HG02759 (cell line): Measurements from ENCODE around the gene CYB561D2.

ENCODE experiments used
- ATAC-seq: cut with Tn5 transposase; IDR thresholded peaks from one replicate; pipeline ENCODE4 v1.9.1; 2021; ENCODE audit warnings: mild to moderate bottlenecking, moderate library complexity; ENCODE audit not compliant: unreplicated experiment

CYB561D2 gene

GRCh38 chr3:50358911-50359759 is 8.5 kb downstream of the CYB561D2 start, which contains the start of gene TMEM115:
Gene TMEM115, minus strand, starts transcription at chr3:50359521. Its CDS starts 458 bp downstream, at chr3:50359063.
- peak; percentile 98 for ATAC-seq

- peak; percentile 14 for ATAC-seq
Measured at GRCh38 chr3:50359760-50360110, 9.1 kb downstream of the CYB561D2 start.

- ATAC-seq, result peak; percentile 33
Measured at GRCh38 chr3:50364573-50365079, 14.0 kb downstream of the CYB561D2 start.

- peak; percentile 84 for ATAC-seq
Measured at GRCh38 chr3:50365080-50365841, 14.6 kb downstream of the CYB561D2 start.

GRCh38 chr3:50365842-50366220 is 15.2 kb downstream of the CYB561D2 start:
- ATAC-seq, result no peak

GRCh38 chr3:50369012-50369670 is 18.5 kb downstream of the CYB561D2 start:
- no peak for ATAC-seq

- ATAC-seq, result no peak
Measured at GRCh38 chr3:50370594-50370993, 19.9 kb downstream of the CYB561D2 start.

- ATAC-seq, result no peak
Measured at GRCh38 chr3:50371133-50371685, 20.5 kb downstream of the CYB561D2 start.

GRCh38 chr3:50372349-50372748 is 21.7 kb downstream of the CYB561D2 start:
- ATAC-seq, result no peak

GRCh38 chr3:50373146-50374051 is 22.7 kb downstream of the CYB561D2 start:
- ATAC-seq, result no peak

GRCh38 chr3:50374363-50375257 is 23.9 kb downstream of the CYB561D2 start:
- ATAC-seq, result no peak

- ATAC-seq, result no peak
Measured at GRCh38 chr3:50375258-50375931, 24.7 kb downstream of the CYB561D2 start.

- ATAC-seq, result no peak
Measured at GRCh38 chr3:50378024-50378423, 27.4 kb downstream of the CYB561D2 start.

- ATAC-seq, result no peak
Measured at GRCh38 chr3:50378757-50379156, 28.1 kb downstream of the CYB561D2 start.

- ATAC-seq, result no peak
Measured at GRCh38 chr3:50380405-50381085, 29.9 kb downstream of the CYB561D2 start.

- no peak for ATAC-seq
Measured at GRCh38 chr3:50381383-50381782, 30.7 kb downstream of the CYB561D2 start.

- ATAC-seq, result no peak
Measured at GRCh38 chr3:50382722-50383121, 32.1 kb downstream of the CYB561D2 start.

- no peak for ATAC-seq
Measured at GRCh38 chr3:50383750-50384149, 33.1 kb downstream of the CYB561D2 start.
